ENCODE results near the gene RAD52. TPM values are rescaled to one million over a fixed set of nuclear protein-coding genes. Genes with fewer than 3 reads are reported as not detected.

The RAD52 gene
- total RNA-seq, 1 experiment from 2014 or later = 19.2 TPM

GRCh38 chr12:903055-903454 lies 46.4 kb downstream of the RAD52 start:
- Mint-ChIP-seq H3K4me1 (peaks cover 17% of the 10 kb centered on the region), H3K4me3 (no peak overlapping the region), H3K36me3 (peaks cover 64% of the 10 kb centered on the region), H3K27me3 (ENCODE audit: low read depth) (no peaks in the 10 kb centered on the region), H3K27ac (peak overlapping the region; percentile 72; the same call in 1 of the 2 replicates), H3K9me3 (no peaks in the 10 kb centered on the region)
- TF ChIP-seq MAX (CRISPR knock-in tag; IDR thresholded peaks at IDR 0.05) (no peak), JAZF1 (CRISPR knock-in tag; IDR thresholded peaks at IDR 0.05) (no peak), ATF3 (CRISPR knock-in tag; conservative IDR thresholded peaks at IDR 0.05) (no peak), ZNF263 (CRISPR knock-in tag; IDR thresholded peaks at IDR 0.05; ENCODE audit: low read depth) (no peak), PREB (CRISPR knock-in tag; IDR thresholded peaks at IDR 0.05; ENCODE audit: borderline replicate concordance) (no peak), ESRRA (CRISPR knock-in tag; IDR thresholded peaks at IDR 0.05; ENCODE audit: borderline replicate concordance) (no peak), HMGXB4 (CRISPR knock-in tag; IDR thresholded peaks at IDR 0.05) (no peak), ZNF416 (CRISPR knock-in tag; IDR thresholded peaks at IDR 0.05) (no peak), ZNF232 (CRISPR knock-in tag; IDR thresholded peaks at IDR 0.05) (no peak), SMAD4 (CRISPR knock-in tag; IDR thresholded peaks at IDR 0.05) (no peak), OVOL2 (CRISPR knock-in tag; IDR thresholded peaks at IDR 0.05; ENCODE audit: borderline replicate concordance) (no peak), ATF6 (CRISPR knock-in tag; IDR thresholded peaks at IDR 0.05) (no peak), USF1 (CRISPR knock-in tag; IDR thresholded peaks at IDR 0.05) (no peak), FOXK1 (CRISPR knock-in tag; IDR thresholded peaks at IDR 0.05) (no peak), ZBTB21 (CRISPR knock-in tag; IDR thresholded peaks at IDR 0.05; ENCODE audit: borderline replicate concordance) (no peak), TCF7 (CRISPR knock-in tag; IDR thresholded peaks at IDR 0.05; ENCODE audit: low read depth) (no peak), JUN (CRISPR knock-in tag; IDR thresholded peaks at IDR 0.05) (no peak), ETV6 (CRISPR knock-in tag; IDR thresholded peaks at IDR 0.05) (no peak), GABPB1 (CRISPR knock-in tag; IDR thresholded peaks at IDR 0.05) (no peak), EMX1 (CRISPR knock-in tag; IDR thresholded peaks at IDR 0.05) (no peak)
- POLR2A ChIA-PET = interaction anchor here (0.5 kb wide), 1 partner anchor 11 kb away, joined by 3 read pairs; no protein-coding TSS in a partner anchor
- DNase-seq (ENCODE audit: low spot score) (no peak), ATAC-seq (no peak)
- CTCF ChIA-PET = no interaction called here

- ATAC-seq (no peak), DNase-seq (ENCODE audit: low spot score) (no peak)
- ChIA-PET CTCF (no interaction called here), POLR2A (interaction anchor here (0.5 kb wide), 1 partner anchor 11 kb away, joined by 3 read pairs; no protein-coding TSS in a partner anchor)
- H3K4me3 Mint-ChIP-seq = no peak overlapping the region
- peaks cover 64% of the 10 kb centered on the region for H3K36me3 Mint-ChIP-seq
- no peaks in the 10 kb centered on the region for H3K9me3 Mint-ChIP-seq
- H3K27ac Mint-ChIP-seq = peak overlapping the region; percentile 72; the same call in 1 of the 2 replicates
- H3K27me3 Mint-ChIP-seq (ENCODE audit: low read depth) = no peaks in the 10 kb centered on the region
- H3K4me1 Mint-ChIP-seq = peaks cover 17% of the 10 kb centered on the region
- TF ChIP-seq E2F1 (CRISPR knock-in tag; IDR thresholded peaks at IDR 0.05) (no peak), SP1 (CRISPR knock-in tag; conservative IDR thresholded peaks at IDR 0.05) (no peak), ATF6 (CRISPR knock-in tag; IDR thresholded peaks at IDR 0.05) (no peak), PRRX2 (CRISPR knock-in tag; IDR thresholded peaks at IDR 0.05) (no peak), HMGXB4 (CRISPR knock-in tag; IDR thresholded peaks at IDR 0.05) (no peak), ZNF423 (CRISPR knock-in tag; IDR thresholded peaks at IDR 0.05) (no peak), KAT7 (CRISPR knock-in tag; IDR thresholded peaks at IDR 0.05; ENCODE audit: borderline replicate concordance) (no peak), HMGA2 (CRISPR knock-in tag; IDR thresholded peaks at IDR 0.05) (no peak)
Measured at GRCh38 chr12:902581-902980, 46.9 kb downstream of the RAD52 start.

Measured in WTC11 (cell line).